ENCODE measurements around the gene TBL1XR1.
"Not testable (repeated sequence)": the region's sequence is repeated elsewhere in the genome, so short reads cannot be mapped to it uniquely, and the experiment has no call there.

The TBL1XR1 gene

GRCh38 chr3:177208223-177208622 is 10.9 kb upstream of the TBL1XR1 start:
- no peak for DNase-seq (ENCODE audit: low spot score)

- DNase-seq (ENCODE audit: low spot score), result no peak
Observed at GRCh38 chr3:177206936-177207335, 9.7 kb upstream of the TBL1XR1 start.

- DNase-seq (ENCODE audit: low spot score), result no peak
Observed at GRCh38 chr3:177203689-177204395, 6.6 kb upstream of the TBL1XR1 start.

DNA sequence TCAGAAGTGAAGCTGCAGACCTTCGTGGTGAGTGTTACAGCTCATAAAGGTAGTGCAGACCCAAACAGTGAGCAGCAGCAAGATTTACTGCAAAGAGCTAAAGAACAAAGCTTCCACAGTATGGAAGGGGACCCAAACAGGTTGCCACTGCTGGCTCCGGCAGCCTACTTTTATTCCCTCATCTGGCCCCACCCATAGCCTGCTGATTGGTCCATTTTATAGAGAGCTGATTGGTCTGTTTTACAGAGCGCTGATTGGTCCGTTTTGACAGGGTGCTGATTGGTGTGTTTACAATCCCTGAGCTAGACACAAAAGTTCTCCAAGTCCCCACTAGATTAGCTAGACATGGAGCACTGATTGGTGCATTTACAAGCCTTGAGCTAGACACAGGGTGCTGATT is 5.7 kb upstream of the TBL1XR1 start:
- not testable (repeated sequence) for DNase-seq (ENCODE audit: low spot score)

GRCh38 chr3:177201700-177202397 is 4.6 kb upstream of the TBL1XR1 start:
- DNase-seq (ENCODE audit: low spot score), result no peak

DNA sequence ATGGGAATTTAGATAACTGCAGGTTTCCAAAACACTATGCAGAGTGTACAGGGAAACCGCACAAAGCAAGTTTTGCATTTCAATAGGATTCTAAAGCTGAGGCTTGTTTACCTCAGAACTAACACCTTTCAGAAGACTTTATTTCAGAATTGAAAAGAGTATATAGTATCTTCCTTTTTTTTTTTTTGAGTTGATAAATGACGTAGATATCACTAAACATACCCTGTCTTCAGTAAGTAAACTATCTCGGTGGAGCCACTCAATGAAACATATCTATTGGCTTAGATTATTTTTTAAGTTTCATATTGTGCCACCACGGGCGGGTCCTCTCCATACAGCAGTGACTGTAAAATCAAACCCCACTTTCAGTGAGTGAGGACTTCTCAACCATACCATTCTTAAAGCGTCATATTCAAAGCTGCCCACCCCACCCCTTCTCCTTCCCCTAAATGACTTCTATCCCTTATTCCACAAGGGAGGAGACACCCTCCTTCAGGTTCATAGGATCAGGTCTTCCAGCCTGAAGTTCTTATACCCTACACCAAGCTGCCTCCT is 2.0 kb upstream of the TBL1XR1 start:
- DNase-seq (ENCODE audit: low spot score), result no peak

- DNase-seq (ENCODE audit: low spot score), result peak; percentile 90
Observed at GRCh38 chr3:177197727-177198460, 612 bp upstream of the TBL1XR1 start.

DNA sequence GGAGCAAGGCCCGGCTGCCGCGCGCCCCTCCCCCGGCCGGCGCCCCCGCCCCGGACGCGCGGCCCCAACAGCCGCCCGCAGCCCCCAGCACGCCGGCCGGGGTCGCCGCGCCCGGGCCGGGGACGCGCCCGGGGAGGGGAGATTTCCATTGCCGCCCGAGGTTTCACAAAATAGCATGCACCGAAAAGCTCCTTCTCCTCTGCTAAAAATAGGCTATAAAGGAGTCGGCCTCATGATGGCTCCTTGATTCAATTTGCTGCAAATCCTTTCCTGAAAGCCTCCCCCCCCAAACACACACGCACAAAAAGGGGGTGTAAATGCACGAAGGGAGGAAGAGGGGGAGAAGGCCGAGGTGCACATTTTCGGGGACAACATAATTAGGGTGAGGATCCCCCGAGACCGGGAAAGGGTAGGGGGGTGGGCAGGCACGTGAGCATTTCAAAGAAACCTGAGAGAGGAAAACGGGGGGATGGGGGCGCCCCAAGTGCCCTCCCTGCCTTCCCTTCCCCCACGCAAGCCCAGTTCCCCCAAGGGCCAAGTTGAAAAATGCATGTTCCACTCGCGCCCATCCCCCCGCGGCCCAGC is 734 bp downstream of the TBL1XR1 start:
- peak; percentile 64 for DNase-seq (ENCODE audit: low spot score)

GRCh38 chr3:177196008-177196455 is 1.2 kb downstream of the TBL1XR1 start:
- no peak for DNase-seq (ENCODE audit: low spot score)

DNA sequence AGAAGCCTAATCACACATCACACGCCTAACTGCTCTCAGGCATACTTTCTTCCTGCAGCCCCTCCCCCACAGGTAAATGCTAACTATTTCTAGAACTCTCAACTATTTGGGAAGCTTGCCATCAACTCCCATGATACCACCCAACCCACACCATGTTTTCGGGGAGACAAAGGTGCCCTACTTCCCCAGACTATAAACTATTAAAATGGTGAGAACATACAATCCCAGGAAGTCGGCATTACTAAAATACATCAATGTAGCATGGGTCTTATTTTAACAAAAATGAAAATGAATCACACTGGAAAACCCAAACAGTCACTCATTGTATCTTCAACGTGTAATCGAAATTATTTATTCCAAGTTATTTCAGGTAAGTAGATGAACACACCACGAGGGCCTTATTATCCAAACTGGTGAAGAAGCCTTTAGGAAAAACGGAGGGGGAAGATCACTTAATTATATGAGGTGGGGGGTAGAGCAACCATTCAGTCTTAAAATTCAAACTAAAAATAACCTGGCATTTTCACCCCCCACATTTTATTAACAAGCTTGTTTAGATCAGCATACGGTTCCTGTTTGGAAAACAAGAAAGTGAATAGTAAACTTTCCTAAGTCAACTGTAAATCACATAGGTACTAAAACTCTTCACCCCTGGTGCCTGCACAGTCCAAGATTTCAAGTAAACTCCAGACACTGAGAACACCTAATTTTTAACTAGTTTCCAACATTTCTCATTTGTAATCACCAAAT is 1.9 kb downstream of the TBL1XR1 start:
- no peak for DNase-seq (ENCODE audit: low spot score)

- no peak for DNase-seq (ENCODE audit: low spot score)
Observed at GRCh38 chr3:177194299-177194698, 3.0 kb downstream of the TBL1XR1 start.

DNA sequence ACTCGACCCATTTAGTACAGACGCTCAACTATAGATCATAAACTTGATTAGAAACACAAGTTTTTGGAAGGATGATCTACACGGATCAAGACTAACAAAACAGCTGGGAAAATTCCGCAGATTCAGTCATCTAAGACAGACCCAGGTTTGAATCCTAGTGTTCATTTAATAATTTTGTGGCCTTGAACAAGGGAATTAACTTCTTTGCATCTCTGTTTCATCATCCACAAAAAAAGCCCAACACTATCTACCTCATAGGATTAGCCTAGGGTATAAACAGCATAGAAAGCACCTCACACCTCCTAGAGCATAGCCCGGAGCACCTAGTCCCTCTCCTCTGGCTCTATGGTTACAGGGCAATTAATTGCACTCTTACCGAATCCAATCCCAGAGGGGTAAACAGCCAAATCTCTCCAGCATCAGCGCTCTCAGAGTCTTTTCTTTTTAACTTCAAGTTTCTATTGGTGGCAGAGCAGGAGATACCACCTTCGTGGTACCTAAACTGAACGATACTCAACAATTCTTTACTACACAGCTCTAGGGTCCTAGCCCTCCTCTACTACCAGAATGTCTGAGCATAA is 3.5 kb downstream of the TBL1XR1 start:
- no peak for DNase-seq (ENCODE audit: low spot score)

GRCh38 chr3:177193275-177193674 is 4.0 kb downstream of the TBL1XR1 start:
- DNase-seq (ENCODE audit: low spot score), result not testable (repeated sequence)

DNA sequence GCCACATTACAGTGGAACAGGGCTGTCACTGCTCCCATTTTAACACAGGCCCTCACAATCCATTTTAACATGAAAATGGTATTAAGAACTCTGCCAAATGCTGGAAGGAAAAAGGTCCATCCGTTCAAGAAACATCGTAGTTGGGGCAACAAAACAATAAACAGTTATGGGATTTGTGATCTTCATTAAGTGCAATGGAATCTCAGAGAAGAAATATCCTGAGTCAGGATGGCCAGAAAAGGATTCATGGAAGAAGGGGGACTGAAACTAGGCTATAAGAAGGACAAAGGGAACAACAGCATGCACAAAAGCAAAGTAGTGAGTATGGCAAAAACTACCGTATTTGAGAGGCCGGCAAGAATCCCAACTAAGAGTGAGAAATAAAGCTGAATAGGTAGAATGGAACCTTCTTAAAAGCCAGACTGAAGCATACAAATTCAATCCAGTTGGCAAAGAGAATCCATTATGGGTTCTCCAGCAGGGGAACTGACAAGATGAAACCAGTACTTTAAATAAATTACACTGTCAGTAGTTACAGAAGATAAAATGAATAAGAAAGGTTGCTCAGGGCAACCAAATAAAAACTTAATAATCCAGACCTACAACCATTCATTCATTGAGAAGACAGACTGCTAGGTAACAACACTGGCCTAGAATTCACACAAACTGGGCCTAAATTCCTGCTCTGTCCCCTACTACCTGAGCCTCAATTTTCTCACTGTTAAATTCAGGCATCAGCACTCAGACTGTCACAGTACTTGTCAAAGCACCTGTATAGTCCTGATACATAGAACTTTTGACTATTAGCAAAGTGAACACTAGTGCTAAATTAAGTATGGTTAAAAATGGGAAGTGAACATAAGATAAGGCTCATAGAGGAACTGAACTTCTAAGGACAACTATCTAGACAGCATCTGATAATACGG is 6.3 kb downstream of the TBL1XR1 start:
- no peak for DNase-seq (ENCODE audit: low spot score)

- DNase-seq (ENCODE audit: low spot score), result not testable (repeated sequence)
Observed at GRCh38 chr3:177190184-177190583, 7.1 kb downstream of the TBL1XR1 start.

- DNase-seq (ENCODE audit: low spot score), result not testable (repeated sequence)
Observed at GRCh38 chr3:177188325-177188724, 9.0 kb downstream of the TBL1XR1 start.

GRCh38 chr3:177186306-177186705 is 11.0 kb downstream of the TBL1XR1 start:
- DNase-seq (ENCODE audit: low spot score), result no peak

GRCh38 chr3:177185035-177185574 is 12.2 kb downstream of the TBL1XR1 start:
- DNase-seq (ENCODE audit: low spot score), result no peak

- DNase-seq (ENCODE audit: low spot score), result not testable (repeated sequence)
Observed at GRCh38 chr3:177184602-177185001, 12.7 kb downstream of the TBL1XR1 start.

GRCh38 chr3:177182352-177182751 is 14.9 kb downstream of the TBL1XR1 start:
- no peak for DNase-seq (ENCODE audit: low spot score)

All from iPS-NIHi11 (cell line).